Hematopoietic multipotent progenitor cell treated with erythropoietin and hydrocortisone succinate and interleukin-3 and kit ligand, for 17 days (in vitro differentiated cells): Measurements from ENCODE around the gene IGIP.
"Not testable (repeated sequence)": the region's sequence is repeated elsewhere in the genome, so short reads cannot be mapped to it uniquely, and the experiment has no call there.

Experiments
- DNase-seq: peaks from one replicate; pipeline ENCODE4 v3.0.0-alpha.2; 2015; ENCODE audit warnings: low spot score

IGIP gene

GRCh38 chr5:140141241-140141640 is 15.5 kb downstream of the IGIP start:
- no peak for DNase-seq

GRCh38 chr5:140142246-140142645 is 16.5 kb downstream of the IGIP start:
- no peak for DNase-seq

GRCh38 chr5:140142856-140143255 is 17.1 kb downstream of the IGIP start:
- DNase-seq, result no peak

GRCh38 chr5:140143521-140144258 is 18.0 kb downstream of the IGIP start:
- no peak for DNase-seq

GRCh38 chr5:140145256-140145655 is 19.5 kb downstream of the IGIP start:
- DNase-seq, result no peak

GRCh38 chr5:140145818-140146522 is 20.2 kb downstream of the IGIP start:
- peak; percentile 8 for DNase-seq

- DNase-seq, result no peak
Measured at GRCh38 chr5:140146523-140146842, 20.7 kb downstream of the IGIP start.

GRCh38 chr5:140147460-140147859 is 21.7 kb downstream of the IGIP start:
- no peak for DNase-seq

- no peak for DNase-seq
Measured at GRCh38 chr5:140148508-140148907, 22.8 kb downstream of the IGIP start.

GRCh38 chr5:140150201-140150600 is 24.5 kb downstream of the IGIP start:
- DNase-seq, result no peak

- DNase-seq, result no peak
Measured at GRCh38 chr5:140151144-140152021, 25.6 kb downstream of the IGIP start.

- no peak for DNase-seq
Measured at GRCh38 chr5:140152022-140152999, 26.6 kb downstream of the IGIP start.

GRCh38 chr5:140153255-140153654 is 27.5 kb downstream of the IGIP start:
- DNase-seq, result no peak

GRCh38 chr5:140153905-140154304 is 28.2 kb downstream of the IGIP start:
- no peak for DNase-seq

GRCh38 chr5:140154710-140155381 is 29.1 kb downstream of the IGIP start:
- not testable (repeated sequence) for DNase-seq

GRCh38 chr5:140157032-140157781 is 31.5 kb downstream of the IGIP start:
- DNase-seq, result peak; percentile 86

- no peak for DNase-seq
Measured at GRCh38 chr5:140159014-140159927, 33.5 kb downstream of the IGIP start.

GRCh38 chr5:140162275-140162674 is 36.5 kb downstream of the IGIP start:
- DNase-seq, result no peak

- no peak for DNase-seq
Measured at GRCh38 chr5:140162781-140163180, 37.0 kb downstream of the IGIP start.
